ENCODE data around the gene HLA-A. TPM values are rescaled to one million over a fixed set of nuclear protein-coding genes. Genes with fewer than 3 reads are reported as not detected.
"Not testable (repeated sequence)": the region's sequence is repeated elsewhere in the genome, so short reads cannot be mapped to it uniquely, and the experiment has no call there.

Gene HLA-A
- total RNA-seq, 4 donors from 2014 or later, result 219 to 566 (median 521) TPM

DNA sequence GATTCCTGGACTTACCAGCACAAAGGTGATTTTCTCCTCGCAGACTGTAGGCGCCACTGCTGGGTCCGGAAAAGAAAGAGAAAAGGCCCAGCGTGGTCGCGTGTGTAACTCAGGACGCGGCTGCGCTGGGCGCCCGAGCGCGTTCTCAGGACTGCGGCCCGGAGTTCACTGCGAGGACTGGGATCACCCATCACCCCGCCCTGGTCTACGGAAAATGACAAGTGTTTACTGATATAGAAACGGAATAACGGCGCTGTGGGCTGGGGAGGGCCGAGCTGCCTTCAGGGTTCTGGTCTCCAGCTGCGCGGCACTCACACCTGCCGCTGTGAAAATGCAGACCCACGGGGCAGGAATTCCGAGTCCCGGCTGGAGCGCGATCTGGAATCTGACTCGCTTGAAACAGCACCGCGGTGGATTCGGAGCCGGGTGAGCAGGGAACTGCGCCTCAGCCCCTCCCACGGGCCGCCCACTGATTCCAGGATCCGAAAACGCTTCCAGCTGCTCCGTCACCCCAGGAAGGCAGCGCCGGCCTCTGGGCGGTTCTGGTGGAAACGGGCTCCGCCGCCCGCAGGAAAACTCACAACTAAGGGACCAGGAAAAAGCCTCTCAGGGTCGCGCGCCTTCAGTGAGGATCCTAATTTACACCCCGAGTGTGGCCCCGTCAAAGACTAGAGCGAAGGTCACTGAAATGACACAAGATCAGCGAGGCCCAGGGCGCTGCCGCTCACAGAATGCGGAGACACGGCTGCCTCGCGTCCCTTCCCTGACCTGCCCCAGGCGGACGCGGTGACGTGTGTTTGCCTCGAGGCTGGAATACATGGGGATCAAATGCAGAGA, 34.5 kb downstream of the HLA-A start:
- H3K4me3 ChIP-seq, result peak overlapping the region; percentile 20 to 59 (median 42)
- peak overlapping the region; percentile 54 to 87 (median 86) for H3K27ac ChIP-seq
- peak; percentile 4 to 64 for TF ChIP-seq EP300 (IDR thresholded peaks at IDR 0.05)
- TF ChIP-seq POLR2A (IDR thresholded peaks at IDR 0.05), result peak in 1 of 2 donors; percentile 51
- TF ChIP-seq, protein P1, sequence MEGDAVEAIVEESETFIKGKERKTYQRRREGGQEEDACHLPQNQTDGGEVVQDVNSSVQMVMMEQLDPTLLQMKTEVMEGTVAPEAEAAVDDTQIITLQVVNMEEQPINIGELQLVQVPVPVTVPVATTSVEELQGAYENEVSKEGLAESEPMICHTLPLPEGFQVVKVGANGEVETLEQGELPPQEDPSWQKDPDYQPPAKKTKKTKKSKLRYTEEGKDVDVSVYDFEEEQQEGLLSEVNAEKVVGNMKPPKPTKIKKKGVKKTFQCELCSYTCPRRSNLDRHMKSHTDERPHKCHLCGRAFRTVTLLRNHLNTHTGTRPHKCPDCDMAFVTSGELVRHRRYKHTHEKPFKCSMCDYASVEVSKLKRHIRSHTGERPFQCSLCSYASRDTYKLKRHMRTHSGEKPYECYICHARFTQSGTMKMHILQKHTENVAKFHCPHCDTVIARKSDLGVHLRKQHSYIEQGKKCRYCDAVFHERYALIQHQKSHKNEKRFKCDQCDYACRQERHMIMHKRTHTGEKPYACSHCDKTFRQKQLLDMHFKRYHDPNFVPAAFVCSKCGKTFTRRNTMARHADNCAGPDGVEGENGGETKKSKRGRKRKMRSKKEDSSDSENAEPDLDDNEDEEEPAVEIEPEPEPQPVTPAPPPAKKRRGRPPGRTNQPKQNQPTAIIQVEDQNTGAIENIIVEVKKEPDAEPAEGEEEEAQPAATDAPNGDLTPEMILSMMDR (IDR thresholded peaks at IDR 0.05), result peak; percentile 26 to 51 (median 33)
- 0 to 1% methylated on average over 47 to 50 of the region's 66 CpGs for WGBS, 2 donors
- H3K36me3 ChIP-seq, result no peaks in the 10 kb centered on the region
- H3K4me1 ChIP-seq, result peaks cover 0 to 29% (median 2%) of the 10 kb centered on the region in 4 donors
- no peaks in the 10 kb centered on the region for H3K9me3 ChIP-seq
- no peaks in the 10 kb centered on the region for H3K27me3 ChIP-seq
- DNase-seq (ENCODE audit: low spot score in 2 of 2), result peak; percentile 78 to 79

DNA sequence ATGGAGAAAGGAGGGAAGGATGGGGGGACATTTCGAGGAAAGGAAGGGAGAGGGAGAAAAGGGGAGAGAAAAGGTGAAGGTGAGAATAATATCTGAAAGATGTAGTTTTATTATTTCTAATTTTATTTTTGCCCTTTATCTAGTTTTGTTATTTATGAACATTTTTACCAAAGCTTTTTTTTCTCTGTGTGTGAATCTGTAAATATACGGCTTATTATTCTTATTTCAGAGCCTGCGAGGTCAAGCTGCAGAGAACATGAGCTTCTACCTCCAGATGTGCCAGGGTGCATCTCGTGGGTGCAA, 35.0 kb downstream of the HLA-A start:
- Histone ChIP-seq H3K4me3 (peak overlapping the region; percentile 20 to 59 (median 42)), H3K9me3 (no peaks in the 10 kb centered on the region), H3K27me3 (no peaks in the 10 kb centered on the region), H3K4me1 (peaks cover 0 to 29% (median 2%) of the 10 kb centered on the region in 4 donors), H3K27ac (peak overlapping the region; percentile 54 to 87 (median 86)), H3K36me3 (no peaks in the 10 kb centered on the region)
- TF ChIP-seq, protein P1 (IDR thresholded peaks at IDR 0.05), result no peak
- no peak for TF ChIP-seq POLR2A (IDR thresholded peaks at IDR 0.05)
- TF ChIP-seq EP300 (IDR thresholded peaks at IDR 0.05), result no peak
- 52 to 54% methylated on average over 4 of the region's 4 CpGs for WGBS, 2 donors
- DNase-seq (ENCODE audit: low spot score in 2 of 2), result no peak

DNA sequence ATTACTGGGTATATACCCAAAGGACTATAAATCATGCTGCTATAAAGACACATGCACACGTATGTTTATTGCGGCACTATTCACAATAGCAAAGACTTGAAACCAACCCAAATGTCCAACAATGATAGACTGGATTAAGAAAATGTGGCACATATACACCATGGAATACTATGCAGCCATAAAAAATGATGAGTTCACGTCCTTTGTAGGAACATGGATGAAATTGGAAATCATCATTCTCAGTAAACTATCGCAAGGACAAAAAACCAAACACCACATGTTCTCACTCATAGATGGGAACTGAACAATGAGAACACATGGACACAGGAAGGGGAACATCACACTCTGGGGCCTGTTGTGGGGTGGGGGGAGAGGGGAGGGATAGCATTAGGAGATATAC, 37.7 kb downstream of the HLA-A start:
- H3K36me3 ChIP-seq, H3K4me3 ChIP-seq: not testable (repeated sequence)
- 90 to 92% methylated on average over 2 of the region's 4 CpGs for WGBS, 2 donors

DNA sequence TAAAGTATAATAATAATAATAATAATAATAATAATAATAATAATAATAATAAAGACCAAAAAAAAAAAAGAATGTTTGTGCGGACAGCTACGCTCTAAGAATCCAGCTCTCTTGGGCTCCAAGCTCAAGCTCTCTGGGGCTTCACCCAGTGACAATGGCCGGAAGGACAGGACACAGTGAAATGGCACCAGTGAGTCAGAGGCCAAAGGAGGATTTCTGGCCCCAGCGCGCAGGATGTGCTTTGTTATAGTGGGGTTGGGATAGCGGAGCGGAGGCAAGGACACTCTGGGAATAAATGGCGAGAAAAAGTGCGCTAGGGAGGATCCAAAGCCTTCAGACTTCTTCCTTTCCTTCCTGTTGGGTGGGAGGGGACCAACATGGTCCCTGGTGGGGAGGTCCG, 38.2 kb downstream of the HLA-A start:
- WGBS, 2 donors, result 81 to 84% methylated on average over 10 of the region's 10 CpGs

More for the DNA sequence above, 37.7 kb downstream of the HLA-A start:
- H3K9me3 ChIP-seq; H3K27me3 ChIP-seq; H3K27ac ChIP-seq; DNase-seq (ENCODE audit: low spot score in 2 of 2): not testable (repeated sequence)
- H3K4me1 ChIP-seq, result peaks cover 0 to 21% (median 2%) of the 10 kb centered on the region in 4 donors

GRCh38 chr6:29981211-29981812, 39.0 kb downstream of the HLA-A start:
- 63 to 82% methylated on average over 8 of the region's 8 CpGs for WGBS, 2 donors
- Histone ChIP-seq H3K36me3 (no peaks in the 10 kb centered on the region), H3K9me3 (no peaks in the 10 kb centered on the region), H3K27me3 (no peaks in the 10 kb centered on the region), H3K4me1 (peaks cover 0 to 8% (median 0%) of the 10 kb centered on the region in 4 donors), H3K27ac (no peak overlapping the region), H3K4me3 (no peak overlapping the region)
- no peak for DNase-seq (ENCODE audit: low spot score in 2 of 2)
- TF ChIP-seq, protein P1 (IDR thresholded peaks at IDR 0.05), result no peak
- TF ChIP-seq POLR2A (IDR thresholded peaks at IDR 0.05) (no peak), EP300 (IDR thresholded peaks at IDR 0.05) (no peak)

More for the DNA sequence above, 38.2 kb downstream of the HLA-A start:
- no peak for DNase-seq (ENCODE audit: low spot score in 2 of 2)
- TF ChIP-seq POLR2A (IDR thresholded peaks at IDR 0.05), result no peak
- TF ChIP-seq, protein P1 (IDR thresholded peaks at IDR 0.05), result no peak
- TF ChIP-seq EP300 (IDR thresholded peaks at IDR 0.05), result no peak
- no peaks in the 10 kb centered on the region for H3K9me3 ChIP-seq
- no peaks in the 10 kb centered on the region for H3K27me3 ChIP-seq
- H3K4me3 ChIP-seq, result no peak overlapping the region
- no peak overlapping the region for H3K27ac ChIP-seq
- H3K36me3 ChIP-seq, result no peaks in the 10 kb centered on the region
- peaks cover 0 to 16% (median under 1%) of the 10 kb centered on the region in 4 donors for H3K4me1 ChIP-seq
